Activated CD8-positive, alpha-beta T cell treated with anti-CD3 and anti-CD28 coated beads for 36 hours (primary cell): ENCODE data around the gene SERPIND1. TPM values are rescaled to one million over a fixed set of nuclear protein-coding genes. Genes with fewer than 3 reads are reported as not detected.

Experiments
- ATAC-seq: fragments of 200-7000 bp; cut with Tn5 transposase; one replicate; pipeline ENCODE4 v1.10.0; 2021; ENCODE audit warnings: mild to moderate bottlenecking, moderate library complexity
- CTCF ChIA-PET: fragments of 350-600 bp; sonication (Branson Sonifier 250); formaldehyde crosslinking; loops from one replicate; lab custom pipeline; 2021; ENCODE audit warnings: antibody characterized with exemption; lab: Charles Lee
- POLR2A ChIA-PET: fragments of 350-600 bp; sonication (Branson Sonifier 250); formaldehyde crosslinking; loops from one replicate; lab custom pipeline; 2021; ENCODE audit warnings: antibody characterized with exemption; lab: Charles Lee
- DNase-seq: peaks from one replicate; pipeline ENCODE4 v3.0.0-alpha.2; 2020
- H3K27ac Mint-ChIP-seq: one replicate; pipeline ENCODE4 v1.8.0; 2021; ENCODE audit warnings: mild to moderate bottlenecking, mixed read lengths
- H3K27me3 Mint-ChIP-seq: one replicate; pipeline ENCODE4 v1.8.0; 2021; ENCODE audit warnings: mixed read lengths
- H3K36me3 Mint-ChIP-seq: one replicate; pipeline ENCODE4 v1.8.0; 2021; ENCODE audit warnings: low read depth, mixed read lengths
- H3K4me1 Mint-ChIP-seq: one replicate; pipeline ENCODE4 v1.8.0; 2021; ENCODE audit warnings: low read depth, mixed read lengths
- H3K4me3 Mint-ChIP-seq: one replicate; pipeline ENCODE4 v1.8.0; 2021; ENCODE audit warnings: mild to moderate bottlenecking, moderate library complexity, mixed read lengths
- H3K9me3 Mint-ChIP-seq: one replicate; pipeline ENCODE4 v1.8.0; 2021; ENCODE audit warnings: mixed read lengths
- CTCF ChIP-seq: fragments of 200-600 bp; IDR thresholded peaks from one replicate; pipeline ENCODE4 v1.8.0; 2022; ENCODE audit warnings: antibody characterized with exemption, mild to moderate bottlenecking
- intact Hi-C: fragments of 100-400 bp; cut with micrococcal nuclease; formaldehyde crosslinking; loops from one replicate; pipeline ENCODE4 v1.10.0; 2022
- total RNA-seq, 2 experiments: library from RNA; stranded (reverse); gene quantifications; one replicate each; pipeline ENCODE4 v1.2.3, GENCODE V29; 2021

The SERPIND1 gene
- total RNA-seq, 2 experiments from 2014 or later: not detected

- no peaks in the 10 kb centered on the region for H3K27me3 Mint-ChIP-seq
- H3K4me3 Mint-ChIP-seq: no peak overlapping the region
- peaks cover 20% of the 10 kb centered on the region for H3K4me1 Mint-ChIP-seq
- ATAC-seq: no peak
- intact Hi-C loops: no loop called here
- H3K36me3 Mint-ChIP-seq: no peaks in the 10 kb centered on the region
- POLR2A ChIA-PET: no interaction called here
- no peak overlapping the region for H3K27ac Mint-ChIP-seq
- no peak for DNase-seq
- H3K9me3 Mint-ChIP-seq: no peaks in the 10 kb centered on the region
- CTCF ChIA-PET: no interaction called here
- TF ChIP-seq CTCF: no peak
These were observed 21.7 kb upstream of the SERPIND1 start for GRCh38 chr22:20752104-20752741.

- peaks cover 2% of the 10 kb centered on the region for H3K36me3 Mint-ChIP-seq
These were observed 21.0 kb upstream of the SERPIND1 start for GRCh38 chr22:20752873-20753272.

GRCh38 chr22:20756846-20757245 is 17.1 kb upstream of the SERPIND1 start:
- Mint-ChIP-seq H3K27ac (no peak overlapping the region), H3K27me3 (no peaks in the 10 kb centered on the region), H3K4me1 (no peaks in the 10 kb centered on the region), H3K9me3 (no peaks in the 10 kb centered on the region), H3K36me3 (peaks cover 11% of the 10 kb centered on the region), H3K4me3 (no peak overlapping the region)
- TF ChIP-seq CTCF: no peak
- DNase-seq: no peak
- no peak for ATAC-seq
- intact Hi-C loops: no loop called here
- ChIA-PET POLR2A (no interaction called here), CTCF (interaction anchor here (0.7 to 2.2 kb wide), 3 partner anchors 15 to 37 kb away, joined by 3 to 9 read pairs (median 3); no protein-coding TSS in a partner anchor)

More at GRCh38 chr22:20752873-20753272, 21.0 kb upstream of the SERPIND1 start:
- no peak overlapping the region for H3K27ac Mint-ChIP-seq
- DNase-seq (no peak), ATAC-seq (no peak)
- H3K4me3 Mint-ChIP-seq: no peak overlapping the region
- no peaks in the 10 kb centered on the region for H3K27me3 Mint-ChIP-seq
- no peaks in the 10 kb centered on the region for H3K9me3 Mint-ChIP-seq
- peaks cover 20% of the 10 kb centered on the region for H3K4me1 Mint-ChIP-seq
- TF ChIP-seq CTCF: no peak
- ChIA-PET CTCF (interaction anchor here (3.0 kb wide), 1 partner anchor 12 kb away, joined by 7 read pairs; no protein-coding TSS in a partner anchor), POLR2A (no interaction called here)
- intact Hi-C loops: no loop called here

- no peaks in the 10 kb centered on the region for H3K9me3 Mint-ChIP-seq
- no peak overlapping the region for H3K27ac Mint-ChIP-seq
- no peaks in the 10 kb centered on the region for H3K4me1 Mint-ChIP-seq
- POLR2A ChIA-PET: no interaction called here
- peaks cover 13% of the 10 kb centered on the region for H3K36me3 Mint-ChIP-seq
- ATAC-seq (no peak), DNase-seq (no peak)
- TF ChIP-seq CTCF: no peak
- intact Hi-C loops: no loop called here
- H3K27me3 Mint-ChIP-seq: no peaks in the 10 kb centered on the region
- no peak overlapping the region for H3K4me3 Mint-ChIP-seq
- CTCF ChIA-PET: interaction anchor here (0.5 to 2.2 kb wide), 2 partner anchors 26 to 194 kb away, joined by 3 to 9 read pairs; no protein-coding TSS in a partner anchor
These were observed 15.2 kb upstream of the SERPIND1 start for GRCh38 chr22:20758688-20759087.

- H3K27me3 Mint-ChIP-seq: no peaks in the 10 kb centered on the region
- intact Hi-C loops: no loop called here
- no peaks in the 10 kb centered on the region for H3K9me3 Mint-ChIP-seq
- H3K4me3 Mint-ChIP-seq: no peak overlapping the region
- POLR2A ChIA-PET: no interaction called here
- no peak for TF ChIP-seq CTCF
- no peak for ATAC-seq
- H3K36me3 Mint-ChIP-seq: peaks cover 26% of the 10 kb centered on the region
- H3K27ac Mint-ChIP-seq: no peak overlapping the region
- CTCF ChIA-PET: interaction anchor here (2.2 kb wide), 1 partner anchor 24 kb away, joined by 9 read pairs; no protein-coding TSS in a partner anchor
- H3K4me1 Mint-ChIP-seq: no peaks in the 10 kb centered on the region
- no peak for DNase-seq
These were observed 13.8 kb upstream of the SERPIND1 start for GRCh38 chr22:20760084-20760483.
